Activated CD4-positive, alpha-beta T cell treated with anti-CD3 and anti-CD28 coated beads, Interleukin-2, amount 10 ng/mL, durations not matched to agents 7 days and 5 days (primary cell): ENCODE results near the gene PTPRM. TPM values are rescaled to one million over a fixed set of nuclear protein-coding genes. Genes with fewer than 3 reads are reported as not detected.

Experiments used
- CTCF ChIA-PET: fragments of 350-600 bp; sonication (Branson Sonifier 250); formaldehyde crosslinking; loops from one replicate; lab custom pipeline; 2021; ENCODE audit warnings: antibody characterized with exemption; lab: Charles Lee
- POLR2A ChIA-PET: fragments of 350-600 bp; sonication (Branson Sonifier 250); formaldehyde crosslinking; loops from one replicate; lab custom pipeline; 2021; ENCODE audit warnings: antibody characterized with exemption; lab: Charles Lee
- DNase-seq: peaks from one replicate; pipeline ENCODE4 v3.0.0-alpha.2; 2020
- H3K27ac Mint-ChIP-seq: one replicate; pipeline ENCODE4 v1.8.0; 2021; ENCODE audit warnings: mild to moderate bottlenecking, moderate library complexity, mixed read lengths
- H3K27me3 Mint-ChIP-seq: one replicate; pipeline ENCODE4 v1.8.0; 2021; ENCODE audit warnings: mixed read lengths
- H3K36me3 Mint-ChIP-seq: one replicate; pipeline ENCODE4 v1.8.0; 2021; ENCODE audit warnings: low read depth, mixed read lengths
- H3K4me1 Mint-ChIP-seq: one replicate; pipeline ENCODE4 v1.8.0; 2021; ENCODE audit warnings: mixed read lengths
- H3K4me3 Mint-ChIP-seq: one replicate; pipeline ENCODE4 v1.8.0; 2021; ENCODE audit warnings: mild to moderate bottlenecking, moderate library complexity, mixed read lengths
- H3K9me3 Mint-ChIP-seq: one replicate; pipeline ENCODE4 v1.8.0; 2021; ENCODE audit warnings: mixed read lengths
- total RNA-seq, 2 experiments: library from RNA; stranded (reverse); gene quantifications; one replicate each; pipeline ENCODE4 v1.2.3, GENCODE V29; 2021

PTPRM gene
- total RNA-seq, 2 experiments from 2014 or later, result 5.1 to 10.5 TPM

DNA sequence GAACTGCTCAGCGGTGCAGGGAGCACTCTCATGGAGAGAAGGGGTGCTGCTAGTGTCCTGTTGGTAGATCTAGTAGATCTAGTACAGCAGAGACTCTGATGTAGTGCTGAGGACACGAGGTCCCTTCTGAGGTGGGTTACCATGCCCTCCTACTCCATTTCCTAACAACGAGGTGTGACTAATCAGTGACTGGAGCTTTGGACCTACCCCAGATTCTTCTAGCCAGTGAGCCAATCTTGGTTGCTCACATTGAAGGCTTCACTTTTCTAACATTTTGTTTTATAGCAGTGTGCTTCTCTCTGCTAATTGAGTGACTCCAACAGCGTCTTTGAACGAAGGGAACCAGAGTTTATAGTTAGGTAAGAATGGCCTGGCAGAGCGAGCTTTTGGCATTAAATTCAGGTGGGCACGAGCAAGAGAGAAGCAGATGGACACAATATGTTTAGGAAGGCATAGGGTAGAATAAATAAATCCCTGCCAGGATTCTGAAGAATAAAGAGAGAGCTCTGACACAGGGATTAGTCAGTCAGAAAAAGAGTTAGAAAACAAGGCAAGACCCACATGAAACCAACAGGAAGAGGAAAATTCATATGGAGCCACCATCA, 736.1 kb downstream of the PTPRM start:
- CTCF ChIA-PET, result no interaction called here
- DNase-seq, result no peak
- no peak overlapping the region for H3K27ac Mint-ChIP-seq
- H3K4me1 Mint-ChIP-seq, result no peaks in the 10 kb centered on the region
- no peaks in the 10 kb centered on the region for H3K27me3 Mint-ChIP-seq
- no peak overlapping the region for H3K4me3 Mint-ChIP-seq
- H3K9me3 Mint-ChIP-seq, result no peaks in the 10 kb centered on the region
- H3K36me3 Mint-ChIP-seq, result no peaks in the 10 kb centered on the region
- POLR2A ChIA-PET, result no interaction called here

GRCh38 chr18:8307960-8308359, 740.8 kb downstream of the PTPRM start:
- CTCF ChIA-PET, result no interaction called here
- H3K4me1 Mint-ChIP-seq, result no peaks in the 10 kb centered on the region

GRCh38 chr18:8313043-8313442, 745.9 kb downstream of the PTPRM start:
- ChIA-PET POLR2A (no interaction called here), CTCF (no interaction called here)
- no peak for DNase-seq
- Mint-ChIP-seq H3K4me3 (no peak overlapping the region), H3K9me3 (no peaks in the 10 kb centered on the region), H3K27me3 (no peaks in the 10 kb centered on the region), H3K36me3 (no peaks in the 10 kb centered on the region), H3K4me1 (no peaks in the 10 kb centered on the region), H3K27ac (no peak overlapping the region)

More at GRCh38 chr18:8307960-8308359, 740.8 kb downstream of the PTPRM start:
- Mint-ChIP-seq H3K36me3 (no peaks in the 10 kb centered on the region), H3K27ac (no peak overlapping the region), H3K27me3 (no peaks in the 10 kb centered on the region), H3K9me3 (no peaks in the 10 kb centered on the region), H3K4me3 (no peak overlapping the region)
- DNase-seq, result no peak
- POLR2A ChIA-PET, result no interaction called here

GRCh38 chr18:8314124-8314523, 747.0 kb downstream of the PTPRM start:
- H3K9me3 Mint-ChIP-seq, result no peaks in the 10 kb centered on the region
- no peaks in the 10 kb centered on the region for H3K27me3 Mint-ChIP-seq
- H3K36me3 Mint-ChIP-seq, result no peaks in the 10 kb centered on the region
- no peak overlapping the region for H3K27ac Mint-ChIP-seq
- H3K4me3 Mint-ChIP-seq, result no peak overlapping the region
- DNase-seq, result no peak
- POLR2A ChIA-PET, result no interaction called here
- CTCF ChIA-PET, result no interaction called here
- H3K4me1 Mint-ChIP-seq, result no peaks in the 10 kb centered on the region

GRCh38 chr18:8319798-8320489, 752.8 kb downstream of the PTPRM start:
- Mint-ChIP-seq H3K4me3 (no peak overlapping the region), H3K27ac (no peak overlapping the region), H3K9me3 (no peaks in the 10 kb centered on the region), H3K36me3 (no peaks in the 10 kb centered on the region), H3K4me1 (no peaks in the 10 kb centered on the region), H3K27me3 (no peaks in the 10 kb centered on the region)
- CTCF ChIA-PET, result no interaction called here
- DNase-seq, result no peak
- POLR2A ChIA-PET, result interaction anchor here (0.5 kb wide), 1 partner anchor 19 kb away, joined by 5 read pairs; no protein-coding TSS in a partner anchor

GRCh38 chr18:8322486-8322885, 755.4 kb downstream of the PTPRM start:
- Mint-ChIP-seq H3K27ac (no peak overlapping the region), H3K27me3 (no peaks in the 10 kb centered on the region), H3K4me1 (no peaks in the 10 kb centered on the region), H3K9me3 (no peaks in the 10 kb centered on the region), H3K4me3 (no peak overlapping the region), H3K36me3 (no peaks in the 10 kb centered on the region)
- CTCF ChIA-PET, result no interaction called here
- POLR2A ChIA-PET, result no interaction called here
- no peak for DNase-seq

DNA sequence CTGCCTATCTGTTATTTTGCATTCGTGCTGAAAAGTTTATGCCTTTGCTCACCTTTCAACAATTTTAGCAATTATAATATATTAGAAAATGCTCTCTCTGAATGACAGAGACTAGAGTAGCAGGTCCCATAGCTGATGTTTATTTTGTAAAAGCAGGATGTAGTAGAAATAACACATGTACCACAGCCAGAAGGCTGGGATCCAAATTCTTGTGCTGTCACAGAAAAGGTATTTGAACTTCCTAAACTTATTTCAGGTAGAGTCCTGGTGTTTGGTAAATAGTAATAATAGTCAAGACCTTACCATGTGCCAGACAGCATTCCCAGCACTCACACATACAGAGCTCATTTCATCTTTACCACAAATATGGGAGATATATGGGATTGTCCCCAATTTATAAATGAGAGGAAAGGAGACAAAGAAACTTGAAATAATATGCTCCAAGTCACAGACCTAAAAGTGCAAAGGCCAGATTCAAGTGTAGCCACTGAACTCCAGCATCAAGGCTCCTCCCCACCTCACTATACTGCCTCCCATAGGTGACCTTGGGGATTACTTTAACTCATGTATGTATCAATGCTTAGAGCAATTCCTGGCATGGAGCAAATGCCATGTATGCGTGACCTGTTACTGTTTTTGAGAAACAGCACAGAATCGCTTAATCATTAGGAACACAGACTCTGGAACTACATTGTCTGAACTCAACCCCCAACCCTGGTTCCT, 757.4 kb downstream of the PTPRM start:
- Mint-ChIP-seq H3K4me1 (no peaks in the 10 kb centered on the region), H3K9me3 (no peaks in the 10 kb centered on the region), H3K27ac (no peak overlapping the region), H3K4me3 (no peak overlapping the region), H3K27me3 (no peaks in the 10 kb centered on the region), H3K36me3 (no peaks in the 10 kb centered on the region)
- DNase-seq, result no peak
- ChIA-PET POLR2A (no interaction called here), CTCF (no interaction called here)

DNA sequence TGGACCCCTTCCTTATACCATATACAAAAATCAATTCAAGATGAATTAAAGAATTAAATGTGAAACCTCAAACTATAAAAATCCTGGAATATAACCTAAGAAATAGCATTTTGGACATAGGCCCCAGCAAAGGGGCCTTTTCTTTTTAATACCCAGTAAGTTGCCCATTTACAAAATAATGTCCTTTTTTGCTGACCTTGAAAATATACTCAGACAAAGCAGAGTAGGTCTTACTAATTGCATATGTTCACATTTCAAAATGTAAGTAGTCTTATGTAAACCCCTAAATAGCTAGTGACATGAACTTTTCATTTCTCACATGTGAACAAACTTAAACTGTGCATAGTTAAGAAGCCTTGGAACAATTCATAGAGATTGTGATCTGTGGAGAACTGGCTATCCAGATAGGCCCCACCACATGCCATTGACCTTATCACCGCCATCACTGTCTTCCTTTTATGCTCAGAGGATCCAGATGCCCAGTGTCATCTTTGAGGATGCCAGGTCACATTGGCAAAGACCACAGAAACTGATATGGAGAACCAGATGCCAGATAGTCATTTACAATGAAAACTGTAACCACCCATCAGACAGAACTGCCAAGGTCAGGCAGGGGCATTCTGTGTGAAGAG, 759.8 kb downstream of the PTPRM start:
- H3K27ac Mint-ChIP-seq, result no peak overlapping the region
- no peaks in the 10 kb centered on the region for H3K9me3 Mint-ChIP-seq
- H3K27me3 Mint-ChIP-seq, result no peaks in the 10 kb centered on the region
- H3K36me3 Mint-ChIP-seq, result no peaks in the 10 kb centered on the region
- no peak for DNase-seq
- no peaks in the 10 kb centered on the region for H3K4me1 Mint-ChIP-seq
- no peak overlapping the region for H3K4me3 Mint-ChIP-seq
- CTCF ChIA-PET, result no interaction called here
- POLR2A ChIA-PET, result no interaction called here

GRCh38 chr18:8328126-8328525, 761.0 kb downstream of the PTPRM start:
- ChIA-PET POLR2A (no interaction called here), CTCF (interaction anchor here (1.0 kb wide), 1 partner anchor 12 kb away, joined by 3 read pairs; no protein-coding TSS in a partner anchor)
- no peak overlapping the region for H3K27ac Mint-ChIP-seq
- no peak for DNase-seq
- H3K36me3 Mint-ChIP-seq, result no peaks in the 10 kb centered on the region
- H3K4me1 Mint-ChIP-seq, result no peaks in the 10 kb centered on the region
- H3K9me3 Mint-ChIP-seq, result no peaks in the 10 kb centered on the region
- no peaks in the 10 kb centered on the region for H3K27me3 Mint-ChIP-seq
- H3K4me3 Mint-ChIP-seq, result no peak overlapping the region

- Mint-ChIP-seq H3K4me3 (no peak overlapping the region), H3K27me3 (no peaks in the 10 kb centered on the region), H3K27ac (no peak overlapping the region), H3K9me3 (no peaks in the 10 kb centered on the region), H3K36me3 (no peaks in the 10 kb centered on the region), H3K4me1 (no peaks in the 10 kb centered on the region)
- CTCF ChIA-PET, result no interaction called here
- POLR2A ChIA-PET, result no interaction called here
- DNase-seq, result no peak
Measured at GRCh38 chr18:8329186-8329771, 762.2 kb downstream of the PTPRM start.

GRCh38 chr18:8330575-8330974, 763.5 kb downstream of the PTPRM start:
- Mint-ChIP-seq H3K4me3 (no peak overlapping the region), H3K27ac (no peak overlapping the region), H3K27me3 (no peaks in the 10 kb centered on the region), H3K36me3 (no peaks in the 10 kb centered on the region), H3K4me1 (no peaks in the 10 kb centered on the region), H3K9me3 (no peaks in the 10 kb centered on the region)
- ChIA-PET CTCF (no interaction called here), POLR2A (no interaction called here)
- DNase-seq, result no peak

DNA sequence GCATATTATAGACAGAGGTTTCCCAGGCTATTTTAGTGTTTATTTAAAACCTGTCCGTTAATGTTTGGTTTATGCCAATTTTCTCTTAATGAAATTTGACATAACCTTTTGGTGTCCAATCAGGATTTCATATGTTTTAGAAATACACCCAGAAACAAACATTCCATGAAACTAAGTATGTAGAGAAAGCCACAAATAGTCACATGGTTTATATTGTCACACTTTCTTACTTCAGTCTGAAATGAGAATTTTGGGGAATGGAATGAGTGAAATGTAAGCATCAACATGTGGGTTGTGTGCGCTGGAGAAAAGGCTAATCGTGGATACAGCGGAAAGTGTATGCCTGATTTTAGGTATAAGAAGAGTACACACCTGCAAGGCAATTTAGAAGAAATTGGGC, 765.2 kb downstream of the PTPRM start:
- H3K36me3 Mint-ChIP-seq, result no peaks in the 10 kb centered on the region
- CTCF ChIA-PET, result no interaction called here
- H3K9me3 Mint-ChIP-seq, result no peaks in the 10 kb centered on the region
- POLR2A ChIA-PET, result no interaction called here
- H3K4me1 Mint-ChIP-seq, result no peaks in the 10 kb centered on the region
- DNase-seq, result no peak
- no peak overlapping the region for H3K4me3 Mint-ChIP-seq
- no peaks in the 10 kb centered on the region for H3K27me3 Mint-ChIP-seq
- H3K27ac Mint-ChIP-seq, result no peak overlapping the region

DNA sequence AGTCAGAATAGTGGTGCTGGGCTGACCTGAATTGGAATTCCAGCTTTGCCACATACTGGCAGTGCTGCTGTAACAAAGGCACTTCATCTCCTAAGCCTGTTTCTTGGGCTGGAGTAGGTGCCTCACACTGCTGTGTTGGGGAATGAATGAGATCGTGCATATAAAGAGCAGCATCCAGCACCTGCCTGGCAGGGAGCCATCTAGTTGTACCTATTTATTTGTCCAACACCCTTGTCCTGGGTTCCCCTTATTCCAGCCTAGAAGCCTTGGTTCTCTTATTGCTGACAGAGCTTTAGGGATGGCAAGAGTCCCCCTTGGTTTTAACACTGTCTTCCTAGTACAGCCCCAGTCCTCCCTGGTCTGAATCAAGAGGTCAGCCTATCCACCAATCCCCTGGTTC, 766.8 kb downstream of the PTPRM start:
- CTCF ChIA-PET, result interaction anchor here (0.8 kb wide), 1 partner anchor 13 kb away, joined by 3 read pairs; no protein-coding TSS in a partner anchor
- Mint-ChIP-seq H3K4me1 (no peaks in the 10 kb centered on the region), H3K27ac (no peak overlapping the region), H3K4me3 (no peak overlapping the region), H3K9me3 (no peaks in the 10 kb centered on the region), H3K27me3 (no peaks in the 10 kb centered on the region), H3K36me3 (no peaks in the 10 kb centered on the region)
- no peak for DNase-seq
- POLR2A ChIA-PET, result no interaction called here
